Aorta (tissue), 5 donors: ENCODE data around the gene TSC22D3. TPM values are rescaled to one million over a fixed set of nuclear protein-coding genes. Genes with fewer than 3 reads are reported as not detected.

Experiments
- ATAC-seq: fragments of 200-7000 bp; cut with Tn5 transposase; one replicate; pipeline ENCODE4 v1.9.1; 2022; ENCODE audit warnings: moderate library complexity; ENCODE audit not compliant: low FRiP score
- DNase-seq, 2 donors: peaks; one replicate each; pipeline ENCODE4 v3.0.0-alpha.2; 2020
- H3K27ac ChIP-seq, 2 donors: one replicate each; pipeline ENCODE4 v1.5.1; 2013; ENCODE audit warnings: low read length in 2 of 2, mild to moderate bottlenecking in 2 of 2, moderate library complexity in 2 of 2, control low read depth in 1 of 2, inconsistent platforms in 1 of 2, low read depth in 1 of 2
- H3K27me3 ChIP-seq, 2 donors: one replicate each; pipeline ENCODE4 v1.6.1; 2013; ENCODE audit warnings: control low read depth in 1 of 2, low read length in 1 of 2, mild to moderate bottlenecking in 1 of 2, moderate library complexity in 1 of 2; ENCODE audit not compliant: insufficient read depth in 2 of 2, control insufficient read depth in 1 of 2
- H3K36me3 ChIP-seq, 2 donors: one replicate each; pipeline ENCODE4 v1.6.1; 2013; ENCODE audit warnings: control low read depth in 1 of 2, low read length in 1 of 2, mild to moderate bottlenecking in 1 of 2; ENCODE audit not compliant: insufficient read depth in 2 of 2, control insufficient read depth in 1 of 2
- H3K4me1 ChIP-seq, 2 donors: one replicate each; pipeline ENCODE4 v1.6.1; 2013; ENCODE audit warnings: low read length in 2 of 2, control low read depth in 1 of 2, mild to moderate bottlenecking in 1 of 2, moderate library complexity in 1 of 2; ENCODE audit not compliant: insufficient read depth in 2 of 2, control insufficient read depth in 1 of 2
- H3K4me3 ChIP-seq, 2 donors: one replicate each; pipeline ENCODE4 v1.5.1; 2013; ENCODE audit warnings: low read length in 2 of 2, control low read depth in 1 of 2, mild to moderate bottlenecking in 1 of 2
- H3K9me3 ChIP-seq: one replicate; pipeline ENCODE4 v1.6.1; 2013; ENCODE audit warnings: mild to moderate bottlenecking, low read length; ENCODE audit not compliant: control insufficient read depth
- WGBS, 2 donors: extraction: QIAGEN DNeasy Blood & Tissue Kit; methylation state at CpG; one replicate each; pipeline ENCODE4 v1.1.7; 2013; 5-methylcytosine and 5-hydroxymethylcytosine counted together
- intact Hi-C, 2 donors: fragments of 100-400 bp; cut with DNase I; formaldehyde crosslinking; loops; one replicate each; pipeline versions ENCODE4 v1.14.2 to v1.15.0; 2022
- polyA plus RNA-seq, 2 donors: library from polyadenylated mRNA; stranded (reverse); fragments of 200-250 nt; gene quantifications; one replicate each; pipeline ENCODE4 v1.2.3, GENCODE V29; 2013
- total RNA-seq, 2 donors: library from RNA; stranded (reverse); fragmentation: NEBNext Ultra II Directional; extraction: Animal tissue kit (Norgen Biotek cat#: 25700); gene quantifications; one replicate each; pipeline ENCODE4 v1.2.1, GENCODE V29; 2021
- donor health status: healthy with polysubstance abuse.
- donor health status: Bipolar disorder and iron deficiency.
- donor health status: DM: no; HTN: no; CAD: no.
- donor health status: DM: no; HTN: no; CAD: no.
- donor health status: DM: yes; HTN: yes; CAD: no.

TSC22D3 gene
- total and polyA plus RNA-seq, 4 donors: 92.1 to 277 (median 246) TPM

GRCh38 chrX:107766470-107767150 lies 9.0 kb downstream of the TSC22D3 start:
- WGBS, 2 donors: 78 to 88% methylated on average over 8 of the region's 8 CpGs
- ATAC-seq (peak; percentile 73), DNase-seq (peak in 1 of 2 donors; percentile 76)
- H3K27me3 ChIP-seq: no peaks in the 10 kb centered on the region
- no peak overlapping the region for H3K4me3 ChIP-seq
- no peaks in the 10 kb centered on the region for H3K36me3 ChIP-seq
- intact Hi-C loops: no loop called here
- H3K4me1 ChIP-seq: no peaks in the 10 kb centered on the region
- H3K27ac ChIP-seq: no peak overlapping the region
- H3K9me3 ChIP-seq: no peaks in the 10 kb centered on the region

GRCh38 chrX:107764845-107765608 lies 10.6 kb downstream of the TSC22D3 start:
- Histone ChIP-seq H3K9me3 (no peaks in the 10 kb centered on the region), H3K4me1 (no peaks in the 10 kb centered on the region), H3K36me3 (no peaks in the 10 kb centered on the region), H3K27ac (no peak overlapping the region), H3K27me3 (no peaks in the 10 kb centered on the region), H3K4me3 (no peak overlapping the region)
- DNase-seq (no peak), ATAC-seq (no peak)
- intact Hi-C loops: no loop called here
- WGBS, 2 donors: 78 to 95% methylated on average over 11 of the region's 11 CpGs

- ATAC-seq: no peak
- Histone ChIP-seq H3K27ac (no peak overlapping the region), H3K36me3 (no peaks in the 10 kb centered on the region), H3K9me3 (no peaks in the 10 kb centered on the region), H3K27me3 (no peaks in the 10 kb centered on the region), H3K4me3 (no peak overlapping the region), H3K4me1 (no peaks in the 10 kb centered on the region)
- WGBS, 2 donors: 94 to 100% methylated on average over 1 of the region's 1 CpG
- DNase-seq: no peak
- intact Hi-C loops: no loop called here
Observed at GRCh38 chrX:107763647-107764046, 11.9 kb downstream of the TSC22D3 start.

GRCh38 chrX:107760304-107761077 lies 15.1 kb downstream of the TSC22D3 start:
- intact Hi-C loops: no loop called here
- Histone ChIP-seq H3K4me1 (no peaks in the 10 kb centered on the region), H3K27ac (no peak overlapping the region), H3K36me3 (no peaks in the 10 kb centered on the region), H3K4me3 (no peak overlapping the region), H3K9me3 (no peaks in the 10 kb centered on the region), H3K27me3 (no peaks in the 10 kb centered on the region)
- WGBS, 2 donors: 71 to 82% methylated on average over 5 of the region's 5 CpGs
- no peak for ATAC-seq
- DNase-seq: peak in 1 of 2 donors; percentile 19

GRCh38 chrX:107758231-107758766 lies 17.3 kb downstream of the TSC22D3 start:
- no peak overlapping the region for H3K27ac ChIP-seq
- no peaks in the 10 kb centered on the region for H3K9me3 ChIP-seq
- DNase-seq (peak in 1 of 2 donors; percentile 1), ATAC-seq (no peak)
- no peaks in the 10 kb centered on the region for H3K27me3 ChIP-seq
- H3K4me1 ChIP-seq: no peaks in the 10 kb centered on the region
- 78 to 98% methylated on average over 5 of the region's 5 CpGs for WGBS, 2 donors
- no peaks in the 10 kb centered on the region for H3K36me3 ChIP-seq
- no peak overlapping the region for H3K4me3 ChIP-seq
- intact Hi-C loops: no loop called here

GRCh38 chrX:107755721-107756120 lies 19.9 kb downstream of the TSC22D3 start:
- Histone ChIP-seq H3K4me3 (no peak overlapping the region), H3K4me1 (no peaks in the 10 kb centered on the region), H3K27me3 (no peaks in the 10 kb centered on the region), H3K27ac (no peak overlapping the region), H3K36me3 (no peaks in the 10 kb centered on the region), H3K9me3 (no peaks in the 10 kb centered on the region)
- ATAC-seq (no peak), DNase-seq (peak in 1 of 2 donors; percentile 1)
- WGBS, 2 donors: 50 to 77% methylated on average over 3 of the region's 3 CpGs
- intact Hi-C loops: no loop called here

GRCh38 chrX:107753187-107753586 lies 22.4 kb downstream of the TSC22D3 start:
- intact Hi-C loops: no loop called here
- DNase-seq: peak in 1 of 2 donors; percentile 27
- Histone ChIP-seq H3K4me3 (no peak overlapping the region), H3K27ac (no peak overlapping the region), H3K4me1 (no peaks in the 10 kb centered on the region), H3K27me3 (no peaks in the 10 kb centered on the region), H3K36me3 (no peaks in the 10 kb centered on the region), H3K9me3 (no peaks in the 10 kb centered on the region)
- ATAC-seq: no peak
- 76 to 92% methylated on average over 4 of the region's 4 CpGs for WGBS, 2 donors

- Histone ChIP-seq H3K27me3 (no peaks in the 10 kb centered on the region), H3K4me3 (no peak overlapping the region), H3K9me3 (no peaks in the 10 kb centered on the region), H3K27ac (no peak overlapping the region), H3K36me3 (no peaks in the 10 kb centered on the region), H3K4me1 (no peaks in the 10 kb centered on the region)
- intact Hi-C loops: no loop called here
- DNase-seq: peak in 1 of 2 donors; percentile 27
- 61 to 93% methylated on average over 3 of the region's 3 CpGs for WGBS, 2 donors
- ATAC-seq: no peak
Observed at GRCh38 chrX:107752714-107753113, 22.9 kb downstream of the TSC22D3 start.
